HL-60 (cell line): ENCODE results near the gene RDX.

Source experiments
- CTCF ChIP-seq: IDR thresholded peaks from one replicate; pipeline ENCODE4 v1.5.1; 2011; ENCODE audit warnings: low read length, control low read depth, inconsistent platforms; ENCODE audit not compliant: insufficient read depth
- GABPA ChIP-seq: IDR thresholded peaks from 2 replicates; pipeline ENCODE4 v1.6.1; 2012; ENCODE audit warnings: low read depth
- REST ChIP-seq: IDR thresholded peaks from 2 replicates; pipeline ENCODE4 v1.6.1; 2012; ENCODE audit warnings: low read depth; ENCODE audit not compliant: insufficient replicate concordance
- SPI1 ChIP-seq: IDR thresholded peaks from 2 replicates; pipeline ENCODE4 v1.6.1; 2012; ENCODE audit warnings: low read depth, mild to moderate bottlenecking, borderline replicate concordance

- TF ChIP-seq REST (no peak), CTCF (no peak), GABPA (no peak), SPI1 (no peak)
Observed at GRCh38 chr11:110187731-110188130, 108.7 kb downstream of the RDX start.
